ENCODE data around the gene PGAM2.
"Not testable (repeated sequence)": the region's sequence is repeated elsewhere in the genome, so short reads cannot be mapped to it uniquely, and the experiment has no call there.

PGAM2 gene

GRCh38 chr7:44022796-44023467, 42.4 kb downstream of the PGAM2 start:
- DNase-seq (ENCODE audit: low spot score) = not testable (repeated sequence)

GRCh38 chr7:44022069-44022468, 43.3 kb downstream of the PGAM2 start:
- DNase-seq (ENCODE audit: low spot score) = not testable (repeated sequence)

DNA sequence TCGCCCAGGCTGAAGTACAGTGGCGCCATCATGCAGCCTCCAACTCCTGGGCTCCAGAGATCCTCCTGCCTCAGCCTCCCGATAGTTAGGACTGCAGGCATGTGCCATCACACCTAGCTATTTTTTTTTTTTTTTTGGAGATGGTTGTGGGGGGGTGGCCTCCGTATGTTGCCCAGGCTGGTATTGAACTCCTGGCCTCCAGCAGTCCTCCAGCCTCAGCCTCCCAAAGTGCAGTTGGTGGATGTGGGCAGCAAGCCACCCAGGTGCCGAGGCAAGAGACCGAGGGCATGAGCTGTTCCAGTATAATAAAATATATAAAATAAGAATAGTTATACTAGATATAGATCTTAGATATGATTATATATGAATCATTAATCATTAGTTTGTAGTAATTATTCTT, 45.5 kb downstream of the PGAM2 start:
- DNase-seq (ENCODE audit: low spot score) = not testable (repeated sequence)

DNA sequence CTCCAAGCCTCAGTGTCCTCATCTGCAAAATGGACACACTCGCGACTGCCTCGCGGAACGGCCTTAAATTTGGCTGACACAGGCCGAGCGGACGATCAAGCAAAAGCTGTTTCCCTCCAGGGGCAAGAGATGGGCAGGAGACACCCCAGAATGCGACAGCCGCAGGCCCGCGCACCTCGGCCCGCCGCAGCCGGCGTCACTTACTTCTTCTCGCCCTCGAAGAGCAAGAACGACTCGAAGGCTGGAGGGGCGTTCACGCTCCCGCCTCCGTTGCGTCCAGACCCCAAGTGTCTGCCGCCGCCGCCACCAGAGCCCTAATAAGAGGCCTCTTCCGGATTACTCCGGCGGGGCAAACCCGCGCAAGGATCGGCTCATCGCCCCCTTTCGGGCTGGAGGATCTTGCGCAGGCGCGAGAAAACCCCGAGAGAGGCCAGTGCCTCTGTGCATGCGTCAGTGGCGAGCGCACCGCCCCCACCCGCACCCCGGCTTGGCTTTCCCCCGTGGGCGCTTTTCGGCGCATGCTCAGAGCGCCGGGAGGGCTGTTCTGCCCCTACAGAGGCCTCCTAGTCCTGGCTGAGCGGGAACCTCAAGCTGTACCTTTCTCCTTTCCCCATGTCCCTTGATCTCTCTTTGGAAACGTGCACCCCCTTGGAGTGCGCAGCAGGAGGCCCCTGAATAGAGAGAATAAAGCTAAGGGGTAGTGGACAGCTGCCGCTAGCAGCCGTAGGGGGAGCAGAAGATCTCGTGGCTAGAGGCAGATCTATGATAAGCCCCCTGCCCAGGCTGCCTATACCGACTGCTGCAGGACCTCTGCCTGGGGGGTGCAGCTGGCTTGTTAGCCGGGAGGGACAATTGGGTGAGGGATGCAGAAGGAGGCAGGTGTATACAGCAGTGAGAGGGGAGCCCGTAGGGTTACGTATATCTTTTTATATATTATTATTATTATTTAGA, 46.2 kb downstream of the PGAM2 start:
- peak; percentile 98 for DNase-seq (ENCODE audit: low spot score)

GRCh38 chr7:44015090-44015489, 50.3 kb downstream of the PGAM2 start:
- DNase-seq (ENCODE audit: low spot score) = not testable (repeated sequence)

All from CD4-positive, alpha-beta T cell treated with Interleukin-6 at 100 ng/mL for 8 hours (primary cell).